PC-9 (cell line): ENCODE results near the gene SYPL1.

Experiments used
- EZH2 ChIP-seq: fragments of 200-600 bp; sonication (generic); IDR thresholded peaks from 2 replicates; pipeline ENCODE4 v1.8.0; 2017; ENCODE audit warnings: antibody characterized with exemption, low read depth
- TF ChIP-seq, protein P1 (sequence below): fragments of 200-600 bp; sonication (generic); conservative IDR thresholded peaks from 2 replicates; pipeline ENCODE4 v1.6.1; 2017; ENCODE audit warnings: mixed run types, antibody characterized with exemption, mild to moderate bottlenecking, moderate library complexity

DNA sequence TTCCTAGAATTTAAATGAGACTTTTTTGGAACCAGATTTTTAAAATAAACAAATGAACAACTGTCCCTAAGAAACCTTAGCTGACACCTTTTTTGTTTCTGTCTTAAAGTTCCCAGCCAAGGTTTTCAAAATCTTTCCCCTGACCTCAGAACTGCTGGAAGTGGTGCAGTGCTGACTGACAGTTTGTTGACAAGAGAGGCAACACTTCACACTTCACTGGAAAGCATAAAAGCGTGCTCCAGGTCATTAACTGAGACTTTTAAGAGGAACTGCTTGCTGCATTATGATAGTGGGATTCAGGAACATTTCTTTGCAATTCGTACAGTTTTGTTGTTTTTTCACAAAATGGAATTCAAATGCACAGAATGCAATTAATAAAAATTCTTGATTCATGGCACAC lies 36.2 kb downstream of the SYPL1 start:
- TF ChIP-seq, protein P1, sequence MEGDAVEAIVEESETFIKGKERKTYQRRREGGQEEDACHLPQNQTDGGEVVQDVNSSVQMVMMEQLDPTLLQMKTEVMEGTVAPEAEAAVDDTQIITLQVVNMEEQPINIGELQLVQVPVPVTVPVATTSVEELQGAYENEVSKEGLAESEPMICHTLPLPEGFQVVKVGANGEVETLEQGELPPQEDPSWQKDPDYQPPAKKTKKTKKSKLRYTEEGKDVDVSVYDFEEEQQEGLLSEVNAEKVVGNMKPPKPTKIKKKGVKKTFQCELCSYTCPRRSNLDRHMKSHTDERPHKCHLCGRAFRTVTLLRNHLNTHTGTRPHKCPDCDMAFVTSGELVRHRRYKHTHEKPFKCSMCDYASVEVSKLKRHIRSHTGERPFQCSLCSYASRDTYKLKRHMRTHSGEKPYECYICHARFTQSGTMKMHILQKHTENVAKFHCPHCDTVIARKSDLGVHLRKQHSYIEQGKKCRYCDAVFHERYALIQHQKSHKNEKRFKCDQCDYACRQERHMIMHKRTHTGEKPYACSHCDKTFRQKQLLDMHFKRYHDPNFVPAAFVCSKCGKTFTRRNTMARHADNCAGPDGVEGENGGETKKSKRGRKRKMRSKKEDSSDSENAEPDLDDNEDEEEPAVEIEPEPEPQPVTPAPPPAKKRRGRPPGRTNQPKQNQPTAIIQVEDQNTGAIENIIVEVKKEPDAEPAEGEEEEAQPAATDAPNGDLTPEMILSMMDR: no peak
- TF ChIP-seq EZH2: no peak
